SK-N-SH treated with all-trans-retinoic acid at 6 μM for 48 hours (cell line): ENCODE results near the gene SH3PXD2A.

Source experiments
- ATAC-seq: fragments of 200-7000 bp; cut with Tn5 transposase; 3 replicates; pipeline ENCODE4 v1.9.1; 2020; ENCODE audit warnings: mild to moderate bottlenecking, moderate library complexity
- ARNTL ChIP-seq: fragments of 450-650 bp; formaldehyde crosslinking; IDR thresholded peaks from 2 replicates; pipeline ENCODE4 v1.5.0; 2020; ENCODE audit warnings: low read depth, mild to moderate bottlenecking, moderate library complexity, borderline replicate concordance
- BACH2 ChIP-seq: fragments of 250-450 bp; sonication (Bioruptor Pico); IDR thresholded peaks from 2 replicates; pipeline ENCODE4 v1.9.0; 2021; ENCODE audit warnings: mild to moderate bottlenecking, borderline replicate concordance
- CREB5 ChIP-seq: fragments of 250-450 bp; sonication (Bioruptor Pico); IDR thresholded peaks from 2 replicates; pipeline ENCODE4 v1.5.1; 2020; ENCODE audit warnings: low read depth, mild to moderate bottlenecking, moderate library complexity
- CSDC2 ChIP-seq: fragments of 250-450 bp; sonication (Bioruptor Pico); IDR thresholded peaks from 2 replicates; pipeline ENCODE4 v1.5.0; 2020; ENCODE audit warnings: mild to moderate bottlenecking, moderate library complexity
- GLIS3 ChIP-seq: fragments of 250-450 bp; sonication (Bioruptor Pico); IDR thresholded peaks from 2 replicates; pipeline ENCODE4 v1.5.0; 2020; ENCODE audit warnings: mild to moderate bottlenecking, moderate library complexity
- ISL1 ChIP-seq: fragments of 250-450 bp; sonication (Bioruptor Pico); IDR thresholded peaks from 2 replicates; pipeline ENCODE4 v2.1.2; 2022; ENCODE audit warnings: mild to moderate bottlenecking, moderate library complexity
- OSR1 ChIP-seq: fragments of 250-450 bp; sonication (Bioruptor Pico); IDR thresholded peaks from 2 replicates; pipeline ENCODE4 v1.8.0; 2022; ENCODE audit warnings: moderate library complexity, mild to moderate bottlenecking, inconsistent platforms
- PATZ1 ChIP-seq: fragments of 250-450 bp; sonication (Bioruptor Pico); IDR thresholded peaks from 2 replicates; pipeline ENCODE4 v1.8.0; 2020; ENCODE audit warnings: mild to moderate bottlenecking, moderate library complexity, borderline replicate concordance
- POU6F1 ChIP-seq: fragments of 250-450 bp; sonication (Bioruptor Pico); IDR thresholded peaks from 2 replicates; pipeline ENCODE4 v1.8.0; 2021; ENCODE audit warnings: low read depth, mild to moderate bottlenecking, moderate library complexity, borderline replicate concordance
- RARB ChIP-seq: fragments of 250-450 bp; sonication (Bioruptor Pico); IDR thresholded peaks from 2 replicates; pipeline ENCODE4 v1.8.0; 2021; ENCODE audit warnings: mild to moderate bottlenecking, moderate library complexity
- SNAI2 ChIP-seq: fragments of 250-450 bp; sonication (Bioruptor Pico); IDR thresholded peaks from 2 replicates; pipeline ENCODE4 v1.5.0; 2020; ENCODE audit warnings: mild to moderate bottlenecking, moderate library complexity
- TCF4 ChIP-seq: fragments of 250-450 bp; sonication (Bioruptor Pico); IDR thresholded peaks from 2 replicates; pipeline ENCODE4 v1.8.0; 2021; ENCODE audit warnings: mild to moderate bottlenecking, moderate library complexity, borderline replicate concordance
- TSHZ2 ChIP-seq: fragments of 250-450 bp; sonication (Bioruptor Pico); IDR thresholded peaks from 2 replicates; pipeline ENCODE4 v1.5.0; 2020; ENCODE audit warnings: mild to moderate bottlenecking, moderate library complexity
- ZC3H10 ChIP-seq: fragments of 250-450 bp; sonication (Bioruptor Pico); IDR thresholded peaks from 2 replicates; pipeline ENCODE4 v1.5.1; 2021; ENCODE audit warnings: mild to moderate bottlenecking, moderate library complexity
- ZFP30 ChIP-seq: fragments of 450-650 bp; formaldehyde crosslinking; IDR thresholded peaks from 2 replicates; pipeline ENCODE4 v1.5.0; 2022; ENCODE audit warnings: mild to moderate bottlenecking, moderate library complexity
- ZNF70 ChIP-seq: fragments of 450-650 bp; formaldehyde crosslinking; IDR thresholded peaks from 2 replicates; pipeline ENCODE4 v1.5.0; 2020; ENCODE audit warnings: mild to moderate bottlenecking, moderate library complexity

The SH3PXD2A gene

DNA sequence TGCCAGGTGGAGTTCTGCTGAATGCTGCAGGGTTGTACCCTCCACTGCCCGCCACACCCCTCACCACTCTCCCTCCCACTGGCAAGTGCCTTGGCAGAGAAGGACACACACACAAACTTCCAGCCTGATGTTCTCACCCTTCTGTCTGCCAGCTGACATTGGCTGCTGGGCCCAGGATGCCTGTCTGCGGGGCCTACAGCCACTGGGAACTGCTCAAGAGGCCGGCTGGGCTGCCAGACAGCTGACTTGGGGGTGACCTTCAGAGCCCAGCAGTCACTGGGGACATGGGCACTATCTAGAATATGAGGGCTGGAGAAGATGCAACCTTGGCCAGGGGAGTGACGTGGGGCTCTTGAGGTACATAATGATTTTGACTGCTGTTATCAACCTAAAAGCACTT, 157.1 kb downstream of the SH3PXD2A start:
- TF ChIP-seq GLIS3 (no peak), ISL1 (CRISPR knock-in tag) (no peak), CSDC2 (CRISPR knock-in tag) (no peak), ARNTL (no peak), POU6F1 (no peak)
- TF ChIP-seq, all 23 proteins: peak for 0
- ATAC-seq: no peak

- ATAC-seq: no peak
These were observed 157.6 kb downstream of the SH3PXD2A start for GRCh38 chr10:103697787-103698186.

GRCh38 chr10:103696411-103697145, 158.8 kb downstream of the SH3PXD2A start:
- TF ChIP-seq ARNTL (no peak), ZNF70 (CRISPR knock-in tag) (peak; percentile 78)
- ATAC-seq: peak; percentile 91

More at GRCh38 chr10:103697787-103698186, 157.6 kb downstream of the SH3PXD2A start:
- TF ChIP-seq ZFP30 (CRISPR knock-in tag) (no peak), BACH2 (CRISPR knock-in tag) (no peak), CREB5 (CRISPR knock-in tag) (no peak), ZC3H10 (CRISPR knock-in tag) (no peak), TSHZ2 (no peak), POU6F1 (no peak), TCF4 (no peak), RARB (CRISPR knock-in tag) (no peak), OSR1 (CRISPR knock-in tag) (no peak)

- TF ChIP-seq PATZ1 (CRISPR knock-in tag) (no peak), TCF4 (no peak), ISL1 (CRISPR knock-in tag) (no peak), OSR1 (CRISPR knock-in tag) (no peak), CREB5 (CRISPR knock-in tag) (no peak), ZC3H10 (CRISPR knock-in tag) (no peak), POU6F1 (no peak), SNAI2 (CRISPR knock-in tag) (no peak)
- no peak for ATAC-seq
These were observed 159.3 kb downstream of the SH3PXD2A start for GRCh38 chr10:103696094-103696410.
